ENCODE data around the gene NACA2.

NACA2 gene

DNA sequence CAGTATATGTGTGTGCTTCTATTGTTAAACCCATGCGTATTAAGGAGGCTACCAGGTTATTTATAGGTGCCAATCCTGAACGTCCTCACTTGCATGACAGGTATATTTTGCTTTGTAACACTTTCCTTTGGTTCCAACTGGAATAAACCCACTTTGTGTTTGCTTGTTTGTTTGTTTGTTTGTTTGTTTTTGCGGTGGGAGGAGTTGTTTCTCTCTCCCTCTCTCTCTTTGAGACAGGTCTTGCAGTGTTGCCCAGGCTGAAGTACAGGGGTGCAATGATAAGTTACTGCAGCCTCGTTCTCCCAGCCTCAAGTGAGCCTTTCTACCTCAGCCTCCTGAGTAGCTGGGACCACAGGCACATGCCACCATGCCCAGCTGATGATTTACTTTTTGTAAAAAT is 28.7 kb downstream of the NACA2 start:
- Histone ChIP-seq H3K4me1 (ENCODE audit: insufficient read depth, low read length) (no peaks in the 10 kb centered on the region), H3K27me3 (ENCODE audit: insufficient read depth, low read length, poor library complexity) (no peaks in the 10 kb centered on the region), H4K20me1 (ENCODE audit: insufficient read depth, low read length) (no peaks in the 10 kb centered on the region), H3K79me2 (ENCODE audit: insufficient read depth, low read length) (no peaks in the 10 kb centered on the region), H3K36me3 (ENCODE audit: insufficient read depth, low read length) (no peaks in the 10 kb centered on the region), H3K27ac (ENCODE audit: low read length) (no peak overlapping the region), H3K9ac (ENCODE audit: low read depth, low read length) (no peak overlapping the region), H2AFZ (ENCODE audit: low read depth, low read length) (no peak overlapping the region), H3K4me2 (ENCODE audit: insufficient read depth, low read length) (no peak overlapping the region), H3K9me3 (ENCODE audit: insufficient read depth, low read length, severe bottlenecking) (no peaks in the 10 kb centered on the region), H3K4me3 (ENCODE audit: low read depth in 1 of 2, low read length in 2 of 2) (no peak overlapping the region)
- ATAC-seq (ENCODE audit: insufficient read depth, low read depth) (no peak), DNase-seq (no peak)
- TF ChIP-seq, protein P1, sequence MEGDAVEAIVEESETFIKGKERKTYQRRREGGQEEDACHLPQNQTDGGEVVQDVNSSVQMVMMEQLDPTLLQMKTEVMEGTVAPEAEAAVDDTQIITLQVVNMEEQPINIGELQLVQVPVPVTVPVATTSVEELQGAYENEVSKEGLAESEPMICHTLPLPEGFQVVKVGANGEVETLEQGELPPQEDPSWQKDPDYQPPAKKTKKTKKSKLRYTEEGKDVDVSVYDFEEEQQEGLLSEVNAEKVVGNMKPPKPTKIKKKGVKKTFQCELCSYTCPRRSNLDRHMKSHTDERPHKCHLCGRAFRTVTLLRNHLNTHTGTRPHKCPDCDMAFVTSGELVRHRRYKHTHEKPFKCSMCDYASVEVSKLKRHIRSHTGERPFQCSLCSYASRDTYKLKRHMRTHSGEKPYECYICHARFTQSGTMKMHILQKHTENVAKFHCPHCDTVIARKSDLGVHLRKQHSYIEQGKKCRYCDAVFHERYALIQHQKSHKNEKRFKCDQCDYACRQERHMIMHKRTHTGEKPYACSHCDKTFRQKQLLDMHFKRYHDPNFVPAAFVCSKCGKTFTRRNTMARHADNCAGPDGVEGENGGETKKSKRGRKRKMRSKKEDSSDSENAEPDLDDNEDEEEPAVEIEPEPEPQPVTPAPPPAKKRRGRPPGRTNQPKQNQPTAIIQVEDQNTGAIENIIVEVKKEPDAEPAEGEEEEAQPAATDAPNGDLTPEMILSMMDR (IDR thresholded peaks at IDR 0.05; ENCODE audit: borderline replicate concordance, extremely low read depth, low read length, poor library complexity, severe bottlenecking), result no peak
- no peak for TF ChIP-seq EZH2 (IDR thresholded peaks at IDR 0.05; ENCODE audit: borderline replicate concordance, low read depth, low read length, severe bottlenecking)

DNA sequence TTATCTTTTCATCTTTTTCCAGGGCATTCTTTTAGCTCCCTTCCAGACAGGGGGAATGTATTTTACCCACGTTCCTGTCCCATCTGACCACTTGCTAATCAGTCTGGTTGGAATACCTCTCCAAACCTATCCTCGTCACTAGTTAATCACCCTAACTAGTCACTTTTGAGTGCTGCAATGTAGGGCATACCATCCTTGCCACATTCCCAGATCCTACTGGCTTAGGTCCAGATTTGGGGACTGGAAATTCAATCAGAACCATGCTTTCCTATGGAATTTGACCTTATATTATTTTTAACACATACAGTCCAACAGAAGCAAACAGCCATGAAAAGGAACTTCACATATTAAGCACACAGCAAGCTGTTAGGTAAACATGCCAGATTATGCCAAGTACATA is 29.7 kb downstream of the NACA2 start:
- DNase-seq (no peak), ATAC-seq (ENCODE audit: insufficient read depth, low read depth) (no peak)
- H3K4me1 ChIP-seq (ENCODE audit: insufficient read depth, low read length), result peaks cover 8% of the 10 kb centered on the region
- no peaks in the 10 kb centered on the region for H4K20me1 ChIP-seq (ENCODE audit: insufficient read depth, low read length)
- H3K79me2 ChIP-seq (ENCODE audit: insufficient read depth, low read length), result no peaks in the 10 kb centered on the region
- H3K4me2 ChIP-seq (ENCODE audit: insufficient read depth, low read length), result no peak overlapping the region
- no peaks in the 10 kb centered on the region for H3K27me3 ChIP-seq (ENCODE audit: insufficient read depth, low read length, poor library complexity)
- no peak overlapping the region for H3K4me3 ChIP-seq (ENCODE audit: low read depth in 1 of 2, low read length in 2 of 2)
- no peaks in the 10 kb centered on the region for H3K36me3 ChIP-seq (ENCODE audit: insufficient read depth, low read length)
- H2AFZ ChIP-seq (ENCODE audit: low read depth, low read length), result no peak overlapping the region
- no peak overlapping the region for H3K27ac ChIP-seq (ENCODE audit: low read length)
- H3K9ac ChIP-seq (ENCODE audit: low read depth, low read length), result no peak overlapping the region
- no peak for TF ChIP-seq EZH2 (IDR thresholded peaks at IDR 0.05; ENCODE audit: borderline replicate concordance, low read depth, low read length, severe bottlenecking)
- TF ChIP-seq, protein P1 (IDR thresholded peaks at IDR 0.05; ENCODE audit: borderline replicate concordance, extremely low read depth, low read length, poor library complexity, severe bottlenecking), result no peak
- H3K9me3 ChIP-seq (ENCODE audit: insufficient read depth, low read length, severe bottlenecking), result no peaks in the 10 kb centered on the region

DNA sequence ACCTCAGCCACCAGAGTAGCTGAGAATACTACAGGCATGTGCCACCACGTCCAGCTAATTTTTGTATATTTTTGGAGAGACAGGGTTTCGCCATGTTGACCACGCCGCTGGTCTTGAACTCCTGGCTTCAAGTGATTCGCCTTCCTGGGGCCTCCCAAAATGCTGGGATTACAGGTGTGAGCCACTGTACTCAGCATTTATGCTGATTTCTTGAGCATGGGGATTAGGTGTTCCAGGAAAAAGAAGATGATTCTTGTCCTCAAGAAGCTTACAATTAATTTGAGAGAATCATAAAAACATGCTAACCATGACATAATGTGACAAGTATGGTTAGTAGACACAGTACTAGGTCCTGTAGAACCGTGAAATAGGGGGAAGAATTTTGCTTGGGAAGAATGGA is 30.9 kb downstream of the NACA2 start:
- Histone ChIP-seq H4K20me1 (ENCODE audit: insufficient read depth, low read length) (no peaks in the 10 kb centered on the region), H3K4me1 (ENCODE audit: insufficient read depth, low read length) (peaks cover 20% of the 10 kb centered on the region), H3K36me3 (ENCODE audit: insufficient read depth, low read length) (no peaks in the 10 kb centered on the region), H3K9ac (ENCODE audit: low read depth, low read length) (no peak overlapping the region), H3K9me3 (ENCODE audit: insufficient read depth, low read length, severe bottlenecking) (no peaks in the 10 kb centered on the region), H3K79me2 (ENCODE audit: insufficient read depth, low read length) (no peaks in the 10 kb centered on the region), H3K27ac (ENCODE audit: low read length) (no peak overlapping the region), H3K4me2 (ENCODE audit: insufficient read depth, low read length) (no peak overlapping the region), H2AFZ (ENCODE audit: low read depth, low read length) (no peak overlapping the region), H3K27me3 (ENCODE audit: insufficient read depth, low read length, poor library complexity) (no peaks in the 10 kb centered on the region), H3K4me3 (ENCODE audit: low read depth in 1 of 2, low read length in 2 of 2) (no peak overlapping the region)
- ATAC-seq (ENCODE audit: insufficient read depth, low read depth), result no peak
- no peak for DNase-seq
- no peak for TF ChIP-seq EZH2 (IDR thresholded peaks at IDR 0.05; ENCODE audit: borderline replicate concordance, low read depth, low read length, severe bottlenecking)
- TF ChIP-seq, protein P1 (IDR thresholded peaks at IDR 0.05; ENCODE audit: borderline replicate concordance, extremely low read depth, low read length, poor library complexity, severe bottlenecking), result no peak

Measured in DND-41 (cell line).